ENCODE results near the gene SAT2.
"Not testable (repeated sequence)": the region's sequence is repeated elsewhere in the genome, so short reads cannot be mapped to it uniquely, and the experiment has no call there.

Gene SAT2

DNA sequence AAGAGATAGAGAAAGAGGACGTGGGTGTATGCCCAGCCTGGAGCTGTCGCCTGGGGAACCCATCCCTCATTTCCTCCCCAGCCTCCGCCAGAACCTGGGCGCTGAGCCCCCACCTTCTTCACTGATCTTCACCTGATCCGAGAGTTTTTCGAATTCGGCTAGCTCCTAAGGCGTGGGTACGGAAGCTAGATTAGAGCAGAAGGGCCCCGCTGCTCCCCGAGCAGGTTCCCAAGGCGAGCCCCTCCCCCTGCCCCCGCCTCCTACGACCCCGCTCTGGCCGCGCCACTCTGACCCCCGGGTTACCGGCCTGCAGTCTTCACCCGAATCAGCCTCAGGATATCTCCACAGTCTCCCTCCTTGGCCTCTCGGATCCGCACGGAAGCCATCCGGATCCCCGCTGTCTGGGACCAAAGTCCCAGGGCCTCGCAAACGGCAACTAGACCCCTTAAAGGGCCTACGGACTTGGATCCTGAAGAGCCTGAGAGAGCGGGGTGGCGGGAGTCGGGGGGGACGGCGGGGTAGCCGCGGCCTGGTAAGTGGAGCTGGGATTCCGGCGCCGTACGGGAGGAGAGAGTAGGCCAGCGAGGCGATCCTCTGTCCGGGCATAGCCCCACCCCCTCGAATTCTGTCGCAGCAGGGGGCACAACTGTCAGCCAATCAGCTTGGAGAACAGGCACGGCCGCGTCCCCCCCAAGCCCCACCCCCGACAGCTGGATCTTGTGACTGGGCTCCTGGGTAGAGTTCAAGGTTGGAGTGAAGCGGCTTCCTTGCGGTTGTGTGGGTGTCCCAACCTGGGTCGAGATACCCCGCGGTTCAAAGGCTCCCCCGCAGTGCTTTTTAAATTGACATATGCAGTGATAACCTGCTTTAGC, at the start of gene SAT2:
Gene SAT2, minus strand, starts transcription at position 572 of the 872 bp plus-strand sequence. Its CDS starts 186 bp downstream, at position 386.
- DNase-seq = peak; percentile 56 to 83

DNA sequence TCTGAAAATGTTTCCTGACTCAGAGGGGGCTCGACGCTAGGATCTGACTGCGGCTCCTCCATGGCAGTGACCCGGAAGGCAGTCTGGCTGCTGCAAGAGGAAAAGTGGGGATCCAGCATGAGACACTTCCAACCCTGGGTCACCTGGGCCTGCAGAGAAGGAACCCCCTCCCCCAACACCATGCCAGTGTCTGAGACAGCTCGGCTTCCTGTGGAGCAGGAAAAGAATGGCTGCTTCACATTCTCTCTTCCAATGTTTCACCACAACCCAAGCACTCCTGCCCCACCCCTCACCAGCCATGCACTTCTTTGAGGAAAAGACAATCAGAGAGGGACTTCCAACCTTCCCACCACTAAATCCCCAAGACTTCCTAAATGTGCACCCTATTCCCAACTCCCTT, 48.9 kb upstream of the SAT2 start:
- DNase-seq = no peak

DNA sequence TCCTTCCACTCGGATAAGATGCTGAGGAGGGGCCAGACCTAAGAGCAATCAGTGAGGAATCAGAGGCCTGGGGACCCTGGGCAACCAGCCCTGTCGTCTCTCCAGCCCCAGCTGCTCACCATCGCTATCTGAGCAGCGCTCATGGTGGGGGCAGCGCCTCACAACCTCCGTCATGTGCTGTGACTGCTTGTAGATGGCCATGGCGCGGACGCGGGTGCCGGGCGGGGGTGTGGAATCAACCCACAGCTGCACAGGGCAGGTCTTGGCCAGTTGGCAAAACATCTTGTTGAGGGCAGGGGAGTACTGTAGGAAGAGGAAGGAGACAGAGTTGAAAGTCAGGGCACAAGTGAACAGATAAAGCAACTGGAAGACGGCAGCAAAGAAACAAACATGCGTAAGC, 47.3 kb upstream of the SAT2 start:
- no peak for DNase-seq

DNA sequence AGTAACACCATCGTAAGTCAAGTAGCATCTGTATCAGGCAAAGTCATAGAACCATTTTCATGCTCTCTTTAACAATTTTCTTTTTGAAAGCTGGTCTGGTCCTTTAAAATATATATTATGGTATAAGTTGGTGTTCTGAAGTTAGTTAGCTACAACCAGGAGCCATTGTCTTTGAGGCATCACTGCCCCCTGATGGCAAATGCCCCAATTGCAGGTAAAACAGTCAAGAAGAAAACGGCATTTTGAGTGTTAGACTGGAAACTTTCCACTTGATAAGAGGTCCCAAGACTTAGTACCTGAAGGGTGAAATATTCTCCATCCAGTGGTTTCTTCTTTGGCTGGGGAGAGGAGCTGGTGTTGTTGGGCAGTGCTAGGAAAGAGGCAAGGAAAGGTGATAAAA, 45.6 kb upstream of the SAT2 start:
- DNase-seq = no peak

DNA sequence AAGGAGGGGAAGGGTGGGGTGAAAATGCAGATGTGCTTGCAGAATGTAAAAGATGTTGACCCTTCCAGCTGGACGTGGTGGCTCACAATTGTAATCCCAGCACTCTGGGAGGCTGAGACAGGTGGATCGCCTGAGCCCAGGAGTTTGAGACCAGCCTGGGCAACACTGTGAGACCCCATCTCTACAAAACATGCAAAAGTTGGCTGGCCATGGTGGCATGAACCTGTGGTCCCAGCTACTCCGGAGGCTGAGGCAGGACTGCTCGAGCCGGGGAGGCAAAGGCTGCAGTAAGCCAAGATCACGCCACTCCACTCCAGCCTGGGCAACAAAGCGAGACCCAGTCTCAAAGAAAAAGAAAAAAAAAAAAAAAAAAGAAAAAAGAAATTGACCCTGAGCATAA, 40.9 kb upstream of the SAT2 start:
- no peak for DNase-seq

DNA sequence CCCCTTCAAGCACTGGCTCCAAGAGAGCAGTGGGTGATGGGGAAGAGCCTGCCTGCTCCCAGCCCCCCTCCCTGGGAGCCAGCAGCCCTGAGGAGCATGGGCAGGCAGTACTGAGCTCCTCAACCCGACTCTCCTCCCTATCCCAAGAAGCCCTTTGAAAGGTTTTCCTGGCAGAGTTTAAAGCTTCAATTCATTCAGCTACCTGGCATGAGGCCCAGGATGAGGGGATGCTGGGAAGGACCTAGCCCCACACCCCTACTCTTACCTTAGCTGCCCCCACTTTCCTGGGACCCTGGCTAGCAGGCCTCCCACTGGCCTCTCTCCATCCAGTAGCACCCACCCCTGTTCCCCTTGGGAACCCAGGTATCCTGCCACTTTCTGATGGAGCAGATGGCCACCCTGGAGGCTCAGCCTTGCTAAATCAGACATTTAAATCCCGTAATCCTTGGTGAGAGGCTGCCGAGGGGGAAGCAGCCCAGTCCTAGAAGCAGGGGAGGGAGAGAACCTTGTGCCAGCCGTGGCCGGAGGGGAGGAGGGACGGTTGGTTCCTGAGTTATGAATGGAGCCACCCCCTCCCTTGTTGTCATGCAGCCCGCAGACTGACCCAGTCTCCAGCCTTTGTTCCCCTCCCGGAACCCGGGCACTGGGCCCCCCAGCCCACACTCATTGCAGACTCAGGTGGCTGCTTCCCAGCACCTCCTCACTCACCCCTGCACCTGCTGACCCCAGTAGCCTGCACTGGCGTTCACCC, 40.2 kb upstream of the SAT2 start:
- DNase-seq = no peak

DNA sequence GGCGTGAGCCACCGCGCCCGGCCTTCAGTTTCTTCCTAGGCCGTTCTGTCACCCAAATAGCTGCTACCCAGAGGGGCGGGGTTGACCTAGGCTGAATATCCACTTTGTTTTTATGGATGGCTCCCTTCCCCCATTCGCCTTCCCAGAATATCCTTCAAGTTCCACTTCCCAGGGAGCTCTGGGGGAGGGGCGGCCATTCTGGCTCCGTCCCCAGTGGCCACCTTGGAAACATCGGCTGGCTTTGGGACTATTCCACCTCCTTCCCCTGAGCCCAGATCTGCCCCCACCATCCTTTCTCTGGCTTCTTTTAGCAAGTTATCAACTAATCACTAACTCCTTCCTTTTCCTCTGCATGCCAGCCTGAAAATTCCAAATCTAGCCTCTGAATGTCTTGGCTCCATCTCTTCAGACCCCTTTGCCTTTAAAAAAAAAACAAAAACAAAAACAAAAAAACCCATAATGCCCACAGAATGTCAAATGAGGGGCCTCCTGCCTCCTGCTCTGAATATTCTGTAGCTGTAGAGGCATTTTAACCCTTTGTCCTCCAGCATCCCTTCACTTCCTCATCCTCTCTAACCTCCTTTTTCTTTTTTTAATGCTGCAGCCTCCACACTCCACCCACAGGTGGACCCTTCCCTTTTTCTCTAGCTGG, 29.5 kb upstream of the SAT2 start:
- DNase-seq = no peak

DNA sequence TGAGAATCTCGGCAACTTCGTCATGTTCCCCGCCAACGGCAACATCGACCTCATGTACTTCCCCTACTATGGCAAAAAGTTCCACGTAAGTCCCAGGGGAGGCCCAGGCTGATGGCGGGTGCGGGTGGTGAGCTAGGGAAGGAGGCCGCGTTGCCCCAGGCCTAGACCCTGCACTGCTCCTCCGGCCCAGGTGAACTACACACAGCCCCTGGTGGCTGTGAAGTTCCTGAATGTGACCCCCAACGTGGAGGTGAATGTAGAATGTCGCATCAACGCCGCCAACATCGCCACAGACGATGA, 27.9 kb upstream of the SAT2 start:
- DNase-seq = no peak

DNA sequence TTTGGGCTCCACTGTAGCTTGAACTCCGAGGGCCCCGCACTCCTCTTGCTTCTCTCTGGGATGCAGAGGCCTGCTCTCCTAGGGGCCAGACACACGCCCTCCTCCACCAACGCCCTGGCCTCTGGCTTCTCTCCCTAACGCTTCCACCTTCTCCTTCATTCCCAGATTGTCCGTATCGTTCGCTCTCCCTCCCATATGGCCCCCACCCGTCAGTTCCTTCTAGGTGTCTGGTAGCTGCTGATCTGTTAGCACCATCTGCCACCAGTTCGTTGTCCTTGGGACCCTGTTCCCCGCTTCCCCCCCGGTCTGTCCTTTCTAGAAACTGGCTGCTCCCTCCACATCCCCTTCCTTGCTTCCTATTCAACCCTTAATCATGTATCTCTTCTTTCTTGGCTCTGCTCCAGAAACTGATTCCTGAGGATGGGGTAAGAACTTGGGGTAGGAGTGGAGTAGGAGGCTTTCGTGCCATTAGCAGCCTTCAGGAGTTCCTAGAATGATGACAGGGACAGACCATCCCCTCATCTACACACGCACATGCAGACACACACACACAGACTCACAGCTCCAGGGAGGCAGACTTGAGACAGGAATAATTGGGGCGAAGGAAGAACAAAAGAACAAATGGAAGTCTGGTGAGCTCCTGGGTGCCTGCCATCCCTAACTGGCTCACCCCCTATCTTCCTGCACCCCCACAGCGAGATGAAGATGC, 27.4 kb upstream of the SAT2 start:
- no peak for DNase-seq

DNA sequence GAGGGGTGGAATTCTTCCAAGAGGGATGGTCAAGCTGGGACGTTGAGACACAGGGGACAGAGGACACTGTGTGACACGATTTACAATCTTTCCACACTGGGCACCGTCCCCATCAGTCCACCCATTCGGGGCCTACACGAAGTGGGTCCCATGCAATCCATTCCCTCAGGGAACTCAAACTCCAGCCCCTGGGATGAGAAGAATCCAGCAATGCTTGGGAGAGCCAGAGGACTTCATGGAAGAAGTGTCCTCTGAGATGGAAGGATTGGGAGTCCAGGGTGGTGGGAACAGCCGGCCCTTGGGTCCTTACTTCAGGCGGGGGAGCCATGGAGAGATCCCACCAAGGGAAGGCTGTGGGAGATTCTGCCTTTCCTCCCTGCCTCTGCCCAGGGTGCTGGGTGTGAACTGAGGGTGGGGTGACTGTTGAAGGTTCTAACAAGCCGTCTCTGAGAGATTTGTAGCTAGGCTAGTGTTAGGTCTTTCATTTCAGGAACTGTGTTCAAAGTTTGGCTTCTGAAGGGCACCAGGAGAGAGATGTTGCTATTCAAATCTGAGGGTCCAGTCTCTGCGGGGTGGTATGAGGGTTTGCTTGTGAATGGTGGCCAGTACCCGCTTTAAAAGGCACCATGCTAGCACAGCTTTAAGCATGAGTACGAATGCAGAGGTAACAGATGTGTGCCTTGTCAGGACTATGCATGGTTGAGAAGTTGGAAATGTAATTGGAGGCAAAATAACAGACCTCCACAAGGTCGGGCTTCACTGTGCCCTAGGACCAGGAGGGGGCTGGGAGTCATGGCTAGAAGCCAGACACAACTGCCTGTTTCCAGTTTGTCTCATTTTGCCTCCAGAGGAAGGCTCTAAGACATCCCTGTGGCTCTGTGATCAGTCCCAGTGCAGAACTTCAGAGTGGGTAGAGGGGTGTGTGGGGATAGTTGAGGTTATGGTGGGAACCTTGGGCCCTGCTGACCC, 25.1 kb upstream of the SAT2 start:
- no peak for DNase-seq

DNA sequence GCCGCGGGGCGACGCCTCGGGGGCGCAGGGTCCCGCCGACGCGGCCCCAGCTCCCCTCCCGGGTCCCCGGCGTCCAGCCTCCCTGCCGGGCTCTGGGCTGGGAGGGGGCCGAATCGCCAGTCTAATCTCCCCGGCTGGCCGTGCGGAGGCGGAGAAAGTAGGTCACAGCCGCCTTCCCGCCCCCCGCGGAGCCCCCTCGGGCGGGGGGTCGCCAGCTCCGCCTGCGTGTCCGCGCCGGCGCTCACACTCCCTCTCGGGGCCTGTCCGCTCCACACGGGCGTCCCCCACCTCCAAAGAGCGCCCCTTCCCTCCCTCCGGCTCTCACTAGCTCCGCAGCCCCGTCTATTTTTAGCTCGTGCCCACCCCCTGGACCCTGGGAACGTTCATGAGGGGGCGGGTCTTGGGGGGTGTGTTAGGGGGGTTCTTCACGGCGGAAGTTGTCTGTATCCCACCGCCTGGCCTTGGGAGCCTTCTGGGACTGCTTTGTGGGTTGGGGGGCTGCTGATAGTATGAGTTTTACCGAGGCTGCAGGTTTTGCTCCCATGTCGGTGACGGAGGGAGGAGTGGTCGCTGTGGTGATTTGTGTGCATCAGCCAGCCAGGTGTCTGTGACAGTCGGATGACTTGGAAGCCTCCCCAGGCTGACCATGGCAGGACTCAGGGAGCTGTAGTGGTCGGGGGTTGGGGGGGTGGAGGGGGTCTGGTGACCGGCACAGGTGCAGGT, 24.2 kb upstream of the SAT2 start:
- DNase-seq = no peak

DNA sequence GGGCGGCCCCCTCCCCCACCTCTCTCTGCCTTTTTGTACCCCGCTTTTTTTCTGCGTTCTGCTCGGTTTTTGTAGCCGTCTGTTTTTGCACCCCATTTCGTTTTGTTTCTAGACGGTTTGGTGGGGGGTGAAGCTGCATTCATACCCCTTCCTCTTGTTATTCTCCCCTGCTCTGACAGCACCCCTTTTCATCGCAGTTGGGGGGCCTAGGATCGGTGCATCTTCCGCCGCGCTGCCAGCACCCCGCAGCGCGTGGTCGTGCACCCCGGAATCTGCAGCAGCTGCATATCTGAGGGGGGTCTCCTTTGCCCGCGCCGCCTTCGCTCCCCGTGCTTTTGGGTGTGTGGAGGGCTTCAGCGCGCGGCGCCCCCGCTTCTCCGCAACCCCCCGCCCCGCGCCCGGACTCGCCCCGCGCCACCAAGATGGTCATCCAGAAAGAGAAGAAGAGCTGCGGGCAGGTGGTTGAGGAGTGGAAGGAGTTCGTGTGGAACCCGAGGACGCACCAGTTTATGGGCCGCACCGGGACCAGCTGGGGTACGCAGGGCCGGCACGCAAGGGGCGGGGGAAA, 23.6 kb upstream of the SAT2 start:
- DNase-seq = no peak

DNA sequence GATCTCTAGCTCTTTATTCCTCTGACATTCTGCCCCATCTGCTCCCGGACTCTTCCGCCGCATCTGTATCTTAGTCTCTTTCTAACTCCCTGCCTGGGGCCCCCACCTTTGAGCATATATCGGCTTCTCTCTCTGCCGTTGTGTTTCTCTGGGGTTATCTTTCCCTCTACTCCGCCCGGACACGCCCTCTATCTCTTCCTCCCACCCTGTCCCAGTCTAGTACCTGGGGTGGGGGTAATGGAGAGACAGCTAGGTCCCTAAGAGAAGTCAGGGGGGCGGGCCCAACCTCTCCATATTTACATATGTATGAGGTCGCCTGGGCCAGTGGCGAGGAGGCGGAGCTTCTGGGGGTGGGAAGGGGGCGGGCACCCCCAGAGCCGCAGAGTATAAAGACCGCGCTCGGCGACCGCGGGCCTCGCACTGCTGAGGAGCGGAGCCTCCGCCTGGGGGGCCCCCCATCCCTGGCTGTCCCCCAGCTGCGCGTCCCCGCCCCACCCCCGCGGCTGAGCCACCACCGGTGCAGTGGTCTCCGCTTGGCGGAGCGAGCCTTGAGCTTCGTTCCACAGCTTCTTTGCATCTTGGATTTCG, 23.0 kb upstream of the SAT2 start, which contains the start of gene ATP1B2:
Gene ATP1B2, plus strand, starts transcription at position 418 of the 588 bp plus-strand sequence. CDS start 593 bp downstream, outside the sequence.
- DNase-seq = peak in 1 of 2 experiments; percentile 32

DNA sequence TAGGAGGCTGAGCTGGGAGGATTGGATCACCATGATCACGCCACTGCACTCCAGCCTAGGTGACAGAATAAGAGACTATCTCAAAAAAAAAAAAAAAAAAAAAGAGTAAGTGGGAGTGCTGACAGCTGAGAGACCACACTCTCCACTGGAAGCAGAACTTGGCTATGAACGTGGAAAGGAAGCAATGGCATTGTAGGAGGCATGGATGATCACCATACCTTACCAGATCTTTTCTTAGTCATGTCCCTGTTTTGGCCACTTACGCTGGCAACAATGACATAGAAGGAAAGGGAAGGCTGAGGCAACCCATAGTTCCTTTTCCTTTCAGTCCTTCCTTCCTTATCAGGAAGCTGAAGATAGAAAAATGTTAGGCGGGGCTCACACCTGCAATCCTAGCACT, 19.4 kb upstream of the SAT2 start:
- no peak for DNase-seq

DNA sequence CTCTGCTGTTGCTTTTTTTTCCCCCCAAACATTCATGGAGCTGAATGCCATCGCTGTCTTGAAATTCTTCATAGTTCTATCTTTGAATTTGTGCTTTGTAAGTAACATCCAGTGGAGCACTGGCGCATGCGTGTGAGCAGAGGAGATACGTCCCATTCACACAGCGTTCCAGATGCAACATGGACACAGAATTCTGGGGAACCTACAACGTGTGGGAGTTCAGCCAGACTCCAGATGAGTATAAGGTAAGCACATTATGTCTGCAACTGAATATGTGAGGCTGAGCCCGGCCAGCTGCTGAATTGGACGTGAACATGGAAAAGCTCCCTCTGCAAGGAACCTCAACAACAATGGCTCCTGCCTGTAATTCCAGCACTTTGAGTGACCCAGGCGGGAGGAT, 18.8 kb upstream of the SAT2 start:
- no peak for DNase-seq

DNA sequence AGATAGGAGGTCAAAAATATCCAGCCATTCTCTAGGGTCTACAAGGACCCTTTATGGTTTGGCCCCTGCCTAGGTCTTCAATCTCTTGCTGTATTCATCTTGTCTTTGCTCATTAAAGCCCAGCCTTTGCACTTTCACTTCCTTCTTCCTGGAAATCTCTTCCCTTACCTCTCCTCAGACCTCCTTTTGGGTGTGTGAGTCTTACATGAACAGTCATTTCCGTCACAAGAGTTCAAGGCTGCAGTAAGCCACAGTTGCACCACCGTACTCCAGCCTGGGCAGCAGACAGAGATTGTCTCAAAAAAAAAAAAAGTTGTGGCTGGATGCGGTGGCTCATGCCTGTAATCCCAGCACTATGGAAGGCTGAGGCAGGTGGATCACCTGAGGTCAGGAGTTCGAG, 17.2 kb upstream of the SAT2 start:
- DNase-seq = no peak

DNA sequence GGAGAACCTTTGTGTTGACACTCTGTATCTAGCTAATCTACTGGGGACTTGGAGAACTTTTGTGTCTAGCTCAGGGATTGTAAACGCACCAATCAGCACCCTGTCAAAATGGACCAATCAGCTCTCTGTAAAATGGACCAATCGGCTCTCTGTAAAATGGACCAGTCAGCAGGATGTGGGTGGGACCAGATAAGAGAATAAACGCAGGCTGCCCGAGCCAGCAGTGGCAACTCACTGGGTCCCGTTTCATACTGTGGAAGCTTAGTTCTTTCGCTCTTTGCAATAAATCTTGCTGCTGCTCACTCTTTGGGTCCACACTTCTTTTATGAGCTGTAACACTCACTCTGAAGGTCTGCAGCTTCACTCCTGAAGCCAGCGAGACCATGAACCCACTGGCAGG, 14.0 kb upstream of the SAT2 start:
- DNase-seq = not testable (repeated sequence)

DNA sequence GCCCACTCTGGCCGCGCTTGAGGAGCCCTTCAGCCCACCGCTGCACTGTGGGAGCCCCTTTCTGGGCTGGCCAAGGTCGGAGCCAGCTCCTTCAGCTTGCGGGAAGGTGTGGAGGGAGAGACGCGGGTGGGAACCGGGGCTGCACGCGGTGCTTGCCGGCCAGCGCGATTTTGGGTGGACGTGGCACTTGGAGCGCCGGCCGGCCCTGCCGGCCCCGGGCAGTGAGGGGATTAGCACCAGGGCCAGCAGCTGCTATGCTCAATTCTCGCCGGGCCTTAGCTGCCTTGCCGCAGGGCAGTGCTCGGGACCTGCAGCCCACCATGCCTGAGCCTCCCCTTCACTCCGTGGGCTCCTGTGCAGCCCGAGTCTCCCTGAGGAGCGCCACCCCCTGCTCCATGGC, 13.2 kb upstream of the SAT2 start:
- no peak for DNase-seq

DNA sequence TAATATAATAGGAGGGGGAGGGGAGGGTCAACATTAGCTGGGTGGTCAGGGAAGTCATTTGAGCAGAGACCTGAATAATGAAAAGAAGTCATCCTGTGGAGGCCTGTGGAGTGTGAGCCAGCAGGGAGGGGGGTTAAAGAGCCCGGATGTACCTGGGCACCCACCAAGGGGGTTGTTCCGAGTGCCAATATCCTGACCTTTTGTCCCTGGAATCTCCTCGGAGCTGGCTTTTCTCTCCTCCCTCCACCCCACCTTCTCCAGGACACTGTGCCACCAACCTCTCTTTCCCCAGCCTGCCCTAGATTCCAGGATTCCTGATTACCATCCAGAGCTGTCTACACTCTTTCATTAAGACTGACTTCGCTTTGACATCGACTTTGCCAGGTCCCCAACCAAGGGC, 8.5 kb upstream of the SAT2 start:
- no peak for DNase-seq

DNA sequence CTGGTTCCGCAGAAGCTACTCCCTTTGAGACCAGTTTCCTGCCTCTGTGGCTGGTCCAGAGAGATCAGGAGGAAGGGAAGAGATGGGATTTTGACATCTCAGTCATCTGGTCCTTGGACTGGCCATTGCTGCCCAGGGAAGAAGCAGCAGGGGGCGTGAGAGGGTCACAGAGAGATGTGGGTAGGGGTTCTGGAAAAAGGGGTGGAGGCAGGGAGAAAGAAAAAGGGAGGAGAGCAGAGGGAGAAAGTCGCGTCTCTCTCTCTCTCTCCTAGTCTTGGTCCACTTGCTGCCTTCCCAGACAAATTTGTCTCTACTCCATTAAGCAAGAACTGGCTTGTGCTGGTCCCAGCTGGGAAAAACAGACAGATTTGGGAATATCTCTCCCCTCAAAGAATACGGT, 6.8 kb upstream of the SAT2 start:
- peak; percentile 35 to 41 for DNase-seq
